ENCODE data around the gene TRIO. TPM values are rescaled to one million over a fixed set of nuclear protein-coding genes. Genes with fewer than 3 reads are reported as not detected.

The TRIO gene
- total and polyA plus RNA-seq, 11 donors = 35.2 to 99.1 (median 58.4) TPM

DNA sequence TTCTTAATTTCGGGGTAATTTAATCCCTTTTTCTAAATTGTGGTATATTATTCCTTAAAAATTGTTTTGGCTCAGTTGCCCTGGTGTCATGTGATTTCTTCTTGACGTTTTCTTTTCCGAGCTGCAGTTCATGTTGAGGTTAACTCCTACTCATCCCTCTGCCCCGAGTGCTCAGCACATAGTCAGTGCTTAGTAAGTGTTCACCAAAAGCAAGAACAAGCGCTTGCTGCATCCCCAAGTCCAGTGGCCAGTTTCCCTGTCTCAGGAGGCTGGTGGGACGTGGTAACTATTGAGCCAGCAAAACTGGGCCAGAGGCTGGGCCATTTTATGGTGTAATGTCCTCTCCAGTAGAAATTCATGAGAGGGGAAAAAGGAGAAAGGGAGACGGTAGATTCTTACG, 23.3 kb downstream of the TRIO start:
- peak overlapping the region in 1 of 12 donors; percentile 65 for H3K27ac ChIP-seq
- no peaks in the 10 kb centered on the region for H3K36me3 ChIP-seq
- WGBS, 4 donors = 78 to 80% (median 80%) methylated on average over 8 of the region's 8 CpGs
- peaks cover 0 to 9% (median 0%) of the 10 kb centered on the region in 12 donors for H3K9me3 ChIP-seq
- intact Hi-C loops (cut with DNase I) = no loop called here
- DNase-seq (no peak), ATAC-seq (no peak)
- no peak for TF ChIP-seq POLR2A (IDR thresholded peaks at IDR 0.05)
- TF ChIP-seq, protein P1, sequence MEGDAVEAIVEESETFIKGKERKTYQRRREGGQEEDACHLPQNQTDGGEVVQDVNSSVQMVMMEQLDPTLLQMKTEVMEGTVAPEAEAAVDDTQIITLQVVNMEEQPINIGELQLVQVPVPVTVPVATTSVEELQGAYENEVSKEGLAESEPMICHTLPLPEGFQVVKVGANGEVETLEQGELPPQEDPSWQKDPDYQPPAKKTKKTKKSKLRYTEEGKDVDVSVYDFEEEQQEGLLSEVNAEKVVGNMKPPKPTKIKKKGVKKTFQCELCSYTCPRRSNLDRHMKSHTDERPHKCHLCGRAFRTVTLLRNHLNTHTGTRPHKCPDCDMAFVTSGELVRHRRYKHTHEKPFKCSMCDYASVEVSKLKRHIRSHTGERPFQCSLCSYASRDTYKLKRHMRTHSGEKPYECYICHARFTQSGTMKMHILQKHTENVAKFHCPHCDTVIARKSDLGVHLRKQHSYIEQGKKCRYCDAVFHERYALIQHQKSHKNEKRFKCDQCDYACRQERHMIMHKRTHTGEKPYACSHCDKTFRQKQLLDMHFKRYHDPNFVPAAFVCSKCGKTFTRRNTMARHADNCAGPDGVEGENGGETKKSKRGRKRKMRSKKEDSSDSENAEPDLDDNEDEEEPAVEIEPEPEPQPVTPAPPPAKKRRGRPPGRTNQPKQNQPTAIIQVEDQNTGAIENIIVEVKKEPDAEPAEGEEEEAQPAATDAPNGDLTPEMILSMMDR (IDR thresholded peaks at IDR 0.05) = no peak
- H3K4me3 ChIP-seq = no peak overlapping the region
- H3K27me3 ChIP-seq = no peaks in the 10 kb centered on the region
- H3K4me1 ChIP-seq = peaks cover 5 to 74% (median 40%) of the 10 kb centered on the region in 12 donors

DNA sequence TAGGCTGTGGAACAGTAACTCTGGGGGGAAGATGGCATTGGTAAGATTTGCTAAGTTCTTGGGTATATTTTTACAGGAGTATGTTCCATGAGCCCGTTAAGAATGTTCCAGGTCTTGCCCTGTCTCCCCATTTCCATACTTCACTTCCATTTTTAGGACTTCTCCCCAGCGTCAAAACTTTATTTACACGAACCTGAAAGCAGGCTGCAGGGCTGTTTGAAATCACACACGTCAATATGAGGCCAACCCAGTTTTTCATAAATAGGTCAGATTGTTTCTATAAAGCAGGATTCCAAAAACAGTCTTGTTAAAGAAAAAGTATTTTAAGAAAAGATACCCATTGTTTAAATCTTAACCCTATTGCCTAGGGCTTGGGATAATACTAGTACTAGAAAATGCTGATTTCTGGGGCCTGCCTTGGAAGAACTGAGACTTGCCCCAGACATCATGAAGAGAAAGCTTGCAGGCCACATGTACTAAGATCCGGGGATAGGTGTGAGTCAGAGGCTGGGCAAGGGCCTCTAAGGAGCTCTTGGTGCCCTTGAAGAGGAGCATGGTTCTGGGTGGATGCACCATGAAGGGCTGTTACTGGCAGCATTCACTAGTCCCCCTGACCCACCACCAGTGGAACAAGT, 24.2 kb downstream of the TRIO start:
- intact Hi-C loops (cut with DNase I) = no loop called here
- TF ChIP-seq POLR2A (IDR thresholded peaks at IDR 0.05) = no peak
- TF ChIP-seq, protein P1 (IDR thresholded peaks at IDR 0.05) = no peak
- 76 to 80% (median 77%) methylated on average over 5 of the region's 5 CpGs for WGBS, 4 donors
- Histone ChIP-seq H3K27me3 (no peaks in the 10 kb centered on the region), H3K36me3 (no peaks in the 10 kb centered on the region), H3K9me3 (peaks cover 0 to 9% (median 0%) of the 10 kb centered on the region in 12 donors), H3K27ac (peak overlapping the region in 2 of 12 donors; percentile 16 to 65), H3K4me3 (no peak overlapping the region), H3K4me1 (peaks cover 9 to 74% (median 41%) of the 10 kb centered on the region in 12 donors)
- ATAC-seq = peak in 3 of 4 donors; percentile 20 to 54 (median 34)
- DNase-seq = no peak

DNA sequence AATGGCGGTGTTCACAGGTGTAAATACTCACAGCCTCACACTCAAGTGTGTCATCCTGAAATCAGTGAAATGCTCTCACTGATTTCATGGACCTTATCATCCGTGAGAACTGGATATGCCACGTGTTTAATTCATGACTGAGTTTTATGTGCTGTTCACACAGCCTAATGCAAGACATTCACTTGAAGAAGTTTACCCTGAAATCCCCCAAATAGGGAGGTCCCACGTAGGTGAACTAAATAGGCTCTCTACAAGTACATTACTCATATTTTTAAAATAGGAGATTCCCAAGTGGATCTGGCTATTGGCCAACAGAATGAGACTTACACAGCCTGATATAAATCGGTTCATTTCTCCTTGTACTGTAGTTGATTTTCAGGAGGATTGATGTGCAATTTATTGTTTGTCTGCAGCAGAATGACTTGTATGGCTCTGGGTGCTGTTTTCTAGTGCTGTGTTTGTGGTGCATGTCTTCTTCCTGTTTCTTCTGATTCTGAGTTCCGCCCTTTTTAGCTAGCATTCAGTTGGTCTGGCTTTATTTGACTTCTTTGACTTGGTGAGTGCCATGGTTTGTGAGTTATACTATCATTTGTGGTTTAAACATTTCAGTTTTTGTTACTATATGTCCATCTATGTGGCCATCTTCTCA, 25.1 kb downstream of the TRIO start:
- ATAC-seq = peak in 1 of 4 donors; percentile 13
- Histone ChIP-seq H3K4me3 (no peak overlapping the region), H3K27me3 (no peaks in the 10 kb centered on the region), H3K9me3 (peaks cover 0 to 9% (median 0%) of the 10 kb centered on the region in 12 donors), H3K36me3 (no peaks in the 10 kb centered on the region), H3K27ac (peak overlapping the region in 3 of 12 donors; percentile 11 to 65 (median 16)), H3K4me1 (peaks cover 10 to 76% (median 45%) of the 10 kb centered on the region in 12 donors)
- no peak for TF ChIP-seq POLR2A (IDR thresholded peaks at IDR 0.05)
- TF ChIP-seq, protein P1 (IDR thresholded peaks at IDR 0.05) = no peak
- no peak for DNase-seq
- intact Hi-C loops (cut with DNase I) = no loop called here
- WGBS, 4 donors = 34 to 40% (median 39%) methylated on average over 6 of the region's 6 CpGs

DNA sequence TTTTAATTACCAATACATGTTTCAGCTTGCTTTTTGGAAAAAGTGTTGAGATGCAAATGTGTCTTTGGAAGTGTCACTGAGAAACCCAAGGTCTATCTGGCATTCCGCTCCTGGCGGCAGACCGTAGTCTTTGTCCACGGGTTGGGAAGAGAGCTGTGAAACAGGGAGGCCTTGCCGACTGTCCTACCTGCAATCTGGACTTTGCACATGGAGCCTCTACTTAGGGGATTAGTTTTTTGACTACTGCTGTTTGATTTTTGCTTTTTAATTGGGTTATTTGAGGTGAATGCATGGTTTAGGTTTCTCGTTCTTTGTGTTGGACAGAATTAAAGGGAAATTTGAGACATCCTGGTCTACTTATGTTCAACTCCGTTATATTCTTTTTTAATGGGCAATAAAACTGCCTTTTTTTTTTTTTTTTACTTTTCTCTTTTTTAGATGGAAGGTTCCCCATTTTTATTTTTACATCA, 25.7 kb downstream of the TRIO start:
- TF ChIP-seq POLR2A (IDR thresholded peaks at IDR 0.05) = no peak
- TF ChIP-seq, protein P1 (IDR thresholded peaks at IDR 0.05) = no peak
- Histone ChIP-seq H3K4me3 (no peak overlapping the region), H3K9me3 (peaks cover 0 to 7% (median 0%) of the 10 kb centered on the region in 12 donors), H3K27ac (peak overlapping the region in 2 of 12 donors; percentile 16 to 65), H3K36me3 (no peaks in the 10 kb centered on the region), H3K4me1 (peaks cover 12 to 82% (median 50%) of the 10 kb centered on the region in 12 donors), H3K27me3 (no peaks in the 10 kb centered on the region)
- ATAC-seq (no peak), DNase-seq (no peak)
- intact Hi-C loops (cut with DNase I) = no loop called here
- 70 to 90% (median 75%) methylated on average over 7 of the region's 7 CpGs for WGBS, 4 donors
